GM12878 (cell line): ENCODE data around the gene TCF25. TPM values are rescaled to one million over a fixed set of nuclear protein-coding genes. Genes with fewer than 3 reads are reported as not detected.

Experiments used
- ATAC-seq: fragments of 200-7000 bp; cut with Tn5 transposase; 3 replicates; pipeline ENCODE4 v1.9.1; 2020; ENCODE audit warnings: mild to moderate bottlenecking, moderate library complexity
- BruUV-seq: library from RNA; stranded (reverse); fragments of 400-500 nt; replicated peaks from 2 replicates; lab custom pipeline; 2021; lab: Mats Ljungman, UMichigan
- CTCF ChIA-PET: fragments of 300-600 bp; sonication (Branson Sonifier 250); formaldehyde crosslinking; extraction: SDS; loops from one replicate; lab custom pipeline; 2021; ENCODE audit warnings: inconsistent platforms; lab: Yijun Ruan, JAX
- POLR2A ChIA-PET: fragments of 350-600 bp; formaldehyde crosslinking; extraction: SDS; loops from one replicate; lab custom pipeline; 2021; ENCODE audit warnings: inconsistent platforms; lab: Charles Lee
- RAD21 ChIA-PET: fragments of 300-600 bp; sonication (Branson Sonifier 250); formaldehyde crosslinking; loops from one replicate; lab custom pipeline; 2023; ENCODE audit warnings: antibody characterized with exemption; ENCODE audit not compliant: unreplicated experiment; lab: Charles Lee
- SMC1A ChIA-PET: fragments of 300-600 bp; sonication (Branson Sonifier 250); formaldehyde crosslinking; loops from one replicate; lab custom pipeline; 2023; ENCODE audit not compliant: unreplicated experiment, uncharacterized antibody; lab: Charles Lee
- DNase-seq: peaks from one replicate; pipeline ENCODE4 v3.0.0-alpha.2; 2011; ENCODE audit warnings: low read depth, low spot score
- FAIRE-seq: peaks from 3 replicates; lab custom pipeline; 2011; peaks lifted over from hg19 to GRCh38; lab: Jason Lieb, UNC
- H2AFZ ChIP-seq: 2 replicates; pipeline ENCODE4 v1.6.0; 2011; ENCODE audit warnings: low read depth, low read length, control low read depth; ENCODE audit not compliant: control insufficient read depth
- H3K27ac ChIP-seq: 2 replicates; pipeline ENCODE4 v1.5.1; 2011; ENCODE audit warnings: control low read depth; ENCODE audit not compliant: control insufficient read depth, insufficient read depth
- H3K27me3 ChIP-seq, 2 experiments: replicated peaks in 1 of 2; 2 replicates each; pipeline versions ENCODE4 v1.6.0 to v1.6.1; 2011; ENCODE audit warnings: low read length in 1 of 2; ENCODE audit not compliant: control insufficient read depth in 2 of 2, insufficient read depth in 2 of 2
- H3K36me3 ChIP-seq, 2 experiments: 2 replicates each; pipeline ENCODE4 v1.5.1; 2011; ENCODE audit warnings: low read length in 1 of 2; ENCODE audit not compliant: control insufficient read depth in 2 of 2, insufficient read depth in 2 of 2
- H3K4me1 ChIP-seq: 2 replicates; pipeline ENCODE4 v1.6.1; 2011; ENCODE audit warnings: mild to moderate bottlenecking, low read length, moderate library complexity, mixed read lengths; ENCODE audit not compliant: control insufficient read depth, insufficient read depth
- H3K4me2 ChIP-seq: 2 replicates; pipeline ENCODE4 v1.6.0; 2011; ENCODE audit warnings: control low read depth; ENCODE audit not compliant: control insufficient read depth, insufficient read depth
- H3K4me3 ChIP-seq: fragments of 200-600 bp; sonication (generic); 2 replicates; pipeline ENCODE4 v1.5.1; 2016
- H3K79me2 ChIP-seq: 2 replicates; pipeline ENCODE4 v1.6.0; 2011; ENCODE audit warnings: low read length; ENCODE audit not compliant: control insufficient read depth, insufficient read depth
- H3K9ac ChIP-seq: 2 replicates; pipeline ENCODE4 v1.8.0; 2011; ENCODE audit warnings: low read length, control low read depth, mixed read lengths; ENCODE audit not compliant: control insufficient read depth, insufficient read depth
- H3K9me3 ChIP-seq: replicated peaks from 3 replicates; pipeline ENCODE4 v1.5.1; 2011; ENCODE audit warnings: mild to moderate bottlenecking, low read length; ENCODE audit not compliant: control insufficient read depth, insufficient read depth
- H4K20me1 ChIP-seq: 2 replicates; pipeline ENCODE4 v1.6.0; 2011; ENCODE audit not compliant: control insufficient read depth, insufficient read depth
- E2F8 ChIP-seq: fragments of 450-650 bp; IDR thresholded peaks from 2 replicates; pipeline ENCODE4 v1.6.1; 2018; ENCODE audit warnings: mild to moderate bottlenecking, low read depth, moderate library complexity; ENCODE audit not compliant: partially characterized antibody
- EP300 ChIP-seq, 2 experiments: fragments of 150-350 bp in 1 of 2; IDR thresholded peaks; 2 replicates each; pipeline ENCODE4 v1.6.1; 2011 to 2012; ENCODE audit warnings: low read depth in 2 of 2, low read length in 2 of 2, borderline replicate concordance in 1 of 2, improper control_type of control experiment in 1 of 2, inconsistent platforms in 1 of 2; ENCODE audit not compliant: control insufficient read depth in 1 of 2
- JUND ChIP-seq: IDR thresholded peaks from 2 replicates; pipeline ENCODE4 v1.6.1; 2012; ENCODE audit warnings: low read depth, mild to moderate bottlenecking, low read length, improper control_type of control experiment, moderate library complexity
- MTA2 ChIP-seq: fragments of 450-650 bp; IDR thresholded peaks from 2 replicates; pipeline ENCODE4 v1.6.1; 2016; ENCODE audit warnings: low read depth, mild to moderate bottlenecking, moderate library complexity
- NRF1 ChIP-seq: conservative IDR thresholded peaks from 2 replicates; pipeline ENCODE4 v1.6.1; 2011; ENCODE audit warnings: mild to moderate bottlenecking, low read depth, low read length, improper control_type of control experiment
- YY1 ChIP-seq: IDR thresholded peaks from 2 replicates; pipeline ENCODE4 v1.6.1; 2011; ENCODE audit warnings: low read depth, mild to moderate bottlenecking, low read length
- ZNF622 ChIP-seq: fragments of 450-650 bp; IDR thresholded peaks from 2 replicates; pipeline ENCODE4 v1.6.1; 2017; ENCODE audit warnings: mild to moderate bottlenecking, inconsistent platforms
- WGBS: methylation state at CpG from one replicate; pipeline ENCODE4 v1.1.6; 2016; ENCODE audit warnings: low lambda C conversion rate; ENCODE audit not compliant: insufficient replicate concordance, insufficient coverage; ENCODE audit errors: missing lambda C conversion rate; 5-methylcytosine and 5-hydroxymethylcytosine counted together
- in situ Hi-C: fragments of 300-500 bp; cut with MboI; formaldehyde crosslinking; loops from 9 replicates; pipeline ENCODE4 v1.14.3; 2018; ENCODE audit warnings: mixed read lengths
- intact Hi-C: fragments of 100-400 bp; cut with micrococcal nuclease; formaldehyde crosslinking; loops from one replicate; pipeline ENCODE4 v1.14.2; 2022; ENCODE audit not compliant: unreplicated experiment
- polyA plus RNA-seq, 11 experiments: library from polyadenylated mRNA; depleted of rRNA in 4 of 11; unstranded in 6 of 11; stranded (reverse) in 5 of 11; fragments of >200 nt; fragmentation: Nextera tagmentation in 4 of 11; fragmentation: Illumina TruSeq in 1 of 11; extraction: Ambion mirVana in 4 of 11; extraction: Trizol in 1 of 11; gene quantifications; 1 replicate in 1 of 11; 2 replicates in 10 of 11; pipeline versions ENCODE4 v1.2.1 to v1.2.3, GENCODE V29; 2011 to 2016; ENCODE audit warnings: inconsistent platforms in 2 of 11, missing spikeins in 2 of 11, low read depth in 1 of 11
- total RNA-seq, 4 experiments: library from RNA; depleted of rRNA in 3 of 4; stranded (reverse); fragments of >200 nt in 3 of 4; fragmentation: Illumina TruSeq in 1 of 4; extraction: Trizol in 1 of 4; gene quantifications; 2 replicates each; pipeline versions ENCODE4 v1.2.1 to v1.2.3, GENCODE V29; 2013 to 2021
- TF ChIP-seq, protein P1 (sequence below): fragments of 450-650 bp; formaldehyde crosslinking; IDR thresholded peaks from 2 replicates; pipeline ENCODE4 v1.5.0; 2022; ENCODE audit warnings: mild to moderate bottlenecking, missing genetic modification characterization
- TF ChIP-seq, protein P2 (sequence below): fragments of 450-650 bp; IDR thresholded peaks from 2 replicates; pipeline ENCODE4 v1.6.1; 2016; ENCODE audit warnings: mild to moderate bottlenecking
- TF ChIP-seq, protein P3 (sequence below): IDR thresholded peaks from 2 replicates; pipeline ENCODE4 v1.6.1; 2012; ENCODE audit warnings: mild to moderate bottlenecking, low read depth, low read length

Gene TCF25
- total and polyA plus RNA-seq, 10 of the 15 experiments (the other 5 are each of a cell fraction or from before 2014, with no cell fraction given) = 8.4 to 130 (median 89.4) TPM

DNA sequence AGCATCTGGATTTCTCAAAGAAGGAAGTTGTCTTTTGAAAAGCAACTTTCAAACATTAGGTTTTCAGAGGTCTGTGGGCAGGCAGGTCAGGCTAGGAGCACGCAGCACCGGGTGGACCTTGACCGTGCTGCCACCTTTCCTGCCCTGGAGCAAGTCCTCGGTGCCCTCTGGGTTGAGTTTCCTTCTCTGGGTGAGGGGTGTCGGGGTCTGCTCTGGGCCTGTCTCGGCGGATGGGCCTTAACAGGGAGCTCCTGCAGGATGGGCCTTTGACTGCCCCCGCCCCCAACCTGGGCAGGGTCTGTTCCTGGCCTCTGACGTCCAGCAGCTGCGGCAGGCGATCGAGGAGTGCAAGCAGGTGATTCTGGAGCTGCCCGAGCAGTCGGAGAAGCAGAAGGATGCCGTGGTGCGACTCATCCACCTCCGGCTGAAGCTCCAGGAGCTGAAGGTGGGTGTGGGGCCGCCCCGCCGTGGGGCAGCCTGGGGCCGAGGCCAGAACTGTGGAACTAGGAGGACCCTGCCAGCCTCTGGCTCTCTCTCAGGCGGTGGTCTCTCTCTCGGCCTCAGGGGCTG, 83.9 kb downstream of the TCF25 start:
- Histone ChIP-seq H3K27me3 (no peaks in the 10 kb centered on the region), H3K9me3 (no peaks in the 10 kb centered on the region), H3K36me3 (peaks cover 0 to 5% of the 10 kb centered on the region in 2 experiments), H3K27ac (no peak overlapping the region), H3K79me2 (no peaks in the 10 kb centered on the region), H4K20me1 (no peaks in the 10 kb centered on the region), H3K4me2 (no peak overlapping the region), H2AFZ (no peak overlapping the region), H3K4me3 (no peak overlapping the region), H3K9ac (no peak overlapping the region), H3K4me1 (peaks cover 31% of the 10 kb centered on the region)
- no peak for DNase-seq
- no TSS peak for BruUV-seq
- TF ChIP-seq JUND (no peak), EP300 (IDR thresholded peaks at IDR 0.05; ENCODE audit: borderline replicate concordance in 1 of 2, control insufficient read depth in 1 of 2, low read depth in 2 of 2, low read length in 2 of 2) (no peak), MTA2 (no peak), YY1 (no peak), ZNF622 (no peak), E2F8 (no peak), NRF1 (no peak)
- TF ChIP-seq, protein P1, sequence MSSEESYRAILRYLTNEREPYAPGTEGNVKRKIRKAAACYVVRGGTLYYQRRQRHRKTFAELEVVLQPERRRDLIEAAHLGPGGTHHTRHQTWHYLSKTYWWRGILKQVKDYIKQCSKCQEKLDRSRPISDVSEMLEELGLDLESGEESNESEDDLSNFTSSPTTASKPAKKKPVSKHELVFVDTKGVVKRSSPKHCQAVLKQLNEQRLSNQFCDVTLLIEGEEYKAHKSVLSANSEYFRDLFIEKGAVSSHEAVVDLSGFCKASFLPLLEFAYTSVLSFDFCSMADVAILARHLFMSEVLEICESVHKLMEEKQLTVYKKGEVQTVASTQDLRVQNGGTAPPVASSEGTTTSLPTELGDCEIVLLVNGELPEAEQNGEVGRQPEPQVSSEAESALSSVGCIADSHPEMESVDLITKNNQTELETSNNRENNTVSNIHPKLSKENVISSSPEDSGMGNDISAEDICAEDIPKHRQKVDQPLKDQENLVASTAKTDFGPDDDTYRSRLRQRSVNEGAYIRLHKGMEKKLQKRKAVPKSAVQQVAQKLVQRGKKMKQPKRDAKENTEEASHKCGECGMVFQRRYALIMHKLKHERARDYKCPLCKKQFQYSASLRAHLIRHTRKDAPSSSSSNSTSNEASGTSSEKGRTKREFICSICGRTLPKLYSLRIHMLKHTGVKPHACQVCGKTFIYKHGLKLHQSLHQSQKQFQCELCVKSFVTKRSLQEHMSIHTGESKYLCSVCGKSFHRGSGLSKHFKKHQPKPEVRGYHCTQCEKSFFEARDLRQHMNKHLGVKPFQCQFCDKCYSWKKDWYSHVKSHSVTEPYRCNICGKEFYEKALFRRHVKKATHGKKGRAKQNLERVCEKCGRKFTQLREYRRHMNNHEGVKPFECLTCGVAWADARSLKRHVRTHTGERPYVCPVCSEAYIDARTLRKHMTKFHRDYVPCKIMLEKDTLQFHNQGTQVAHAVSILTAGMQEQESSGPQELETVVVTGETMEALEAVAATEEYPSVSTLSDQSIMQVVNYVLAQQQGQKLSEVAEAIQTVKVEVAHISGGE (CRISPR knock-in tag) = no peak
- TF ChIP-seq, protein P2, sequence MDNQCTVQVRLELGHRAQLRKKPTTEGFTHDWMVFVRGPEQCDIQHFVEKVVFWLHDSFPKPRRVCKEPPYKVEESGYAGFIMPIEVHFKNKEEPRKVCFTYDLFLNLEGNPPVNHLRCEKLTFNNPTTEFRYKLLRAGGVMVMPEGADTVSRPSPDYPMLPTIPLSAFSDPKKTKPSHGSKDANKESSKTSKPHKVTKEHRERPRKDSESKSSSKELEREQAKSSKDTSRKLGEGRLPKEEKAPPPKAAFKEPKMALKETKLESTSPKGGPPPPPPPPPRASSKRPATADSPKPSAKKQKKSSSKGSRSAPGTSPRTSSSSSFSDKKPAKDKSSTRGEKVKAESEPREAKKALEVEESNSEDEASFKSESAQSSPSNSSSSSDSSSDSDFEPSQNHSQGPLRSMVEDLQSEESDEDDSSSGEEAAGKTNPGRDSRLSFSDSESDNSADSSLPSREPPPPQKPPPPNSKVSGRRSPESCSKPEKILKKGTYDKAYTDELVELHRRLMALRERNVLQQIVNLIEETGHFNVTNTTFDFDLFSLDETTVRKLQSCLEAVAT = no peak
- TF ChIP-seq, protein P3, sequence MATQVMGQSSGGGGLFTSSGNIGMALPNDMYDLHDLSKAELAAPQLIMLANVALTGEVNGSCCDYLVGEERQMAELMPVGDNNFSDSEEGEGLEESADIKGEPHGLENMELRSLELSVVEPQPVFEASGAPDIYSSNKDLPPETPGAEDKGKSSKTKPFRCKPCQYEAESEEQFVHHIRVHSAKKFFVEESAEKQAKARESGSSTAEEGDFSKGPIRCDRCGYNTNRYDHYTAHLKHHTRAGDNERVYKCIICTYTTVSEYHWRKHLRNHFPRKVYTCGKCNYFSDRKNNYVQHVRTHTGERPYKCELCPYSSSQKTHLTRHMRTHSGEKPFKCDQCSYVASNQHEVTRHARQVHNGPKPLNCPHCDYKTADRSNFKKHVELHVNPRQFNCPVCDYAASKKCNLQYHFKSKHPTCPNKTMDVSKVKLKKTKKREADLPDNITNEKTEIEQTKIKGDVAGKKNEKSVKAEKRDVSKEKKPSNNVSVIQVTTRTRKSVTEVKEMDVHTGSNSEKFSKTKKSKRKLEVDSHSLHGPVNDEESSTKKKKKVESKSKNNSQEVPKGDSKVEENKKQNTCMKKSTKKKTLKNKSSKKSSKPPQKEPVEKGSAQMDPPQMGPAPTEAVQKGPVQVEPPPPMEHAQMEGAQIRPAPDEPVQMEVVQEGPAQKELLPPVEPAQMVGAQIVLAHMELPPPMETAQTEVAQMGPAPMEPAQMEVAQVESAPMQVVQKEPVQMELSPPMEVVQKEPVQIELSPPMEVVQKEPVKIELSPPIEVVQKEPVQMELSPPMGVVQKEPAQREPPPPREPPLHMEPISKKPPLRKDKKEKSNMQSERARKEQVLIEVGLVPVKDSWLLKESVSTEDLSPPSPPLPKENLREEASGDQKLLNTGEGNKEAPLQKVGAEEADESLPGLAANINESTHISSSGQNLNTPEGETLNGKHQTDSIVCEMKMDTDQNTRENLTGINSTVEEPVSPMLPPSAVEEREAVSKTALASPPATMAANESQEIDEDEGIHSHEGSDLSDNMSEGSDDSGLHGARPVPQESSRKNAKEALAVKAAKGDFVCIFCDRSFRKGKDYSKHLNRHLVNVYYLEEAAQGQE = no peak
- 88% methylated on average over 21 of the region's 23 CpGs for WGBS
- no peak for FAIRE-seq
- in situ Hi-C loops = no loop called here
- intact Hi-C loops = no loop called here
- no peak for ATAC-seq
- RAD21 ChIA-PET = no interaction called here
- POLR2A ChIA-PET = no interaction called here
- CTCF ChIA-PET = no interaction called here
- SMC1A ChIA-PET = no interaction called here
